DOHH2 (cell line): ENCODE measurements around the gene NOM1.

Experiments used
- H3F3A ChIP-seq: fragments of 200-600 bp; sonication (generic), shearing (Covaris generic); 2 replicates; pipeline ENCODE4 v1.6.0; 2016; ENCODE audit warnings: antibody characterized with exemption, mild to moderate bottlenecking; ENCODE audit not compliant: control insufficient read depth, insufficient read depth
- H3K27ac ChIP-seq: fragments of 200-600 bp; sonication (generic); 2 replicates; pipeline ENCODE4 v1.5.1; 2014; ENCODE audit warnings: low read depth, mild to moderate bottlenecking, low read length, moderate library complexity
- H3K27me3 ChIP-seq: fragments of 200-600 bp; sonication (generic); 2 replicates; pipeline ENCODE4 v1.6.1; 2014; ENCODE audit warnings: mild to moderate bottlenecking, low read length, mixed read lengths; ENCODE audit not compliant: control insufficient read depth
- H3K36me3 ChIP-seq: fragments of 200-600 bp; sonication (generic); 2 replicates; pipeline ENCODE4 v1.6.1; 2014; ENCODE audit warnings: mild to moderate bottlenecking, low read length, moderate library complexity, mixed read lengths; ENCODE audit not compliant: control insufficient read depth
- H3K4me1 ChIP-seq: fragments of 200-600 bp; sonication (generic); 2 replicates; pipeline ENCODE4 v1.6.1; 2014; ENCODE audit warnings: mild to moderate bottlenecking, low read length, mixed read lengths; ENCODE audit not compliant: control insufficient read depth
- H3K4me2 ChIP-seq: fragments of 200-600 bp; sonication (generic); 2 replicates; pipeline ENCODE4 v1.6.0; 2014; ENCODE audit warnings: mild to moderate bottlenecking, low read length, moderate library complexity
- H3K4me3 ChIP-seq: fragments of 200-600 bp; sonication (generic); 2 replicates; pipeline ENCODE4 v1.5.1; 2014; ENCODE audit warnings: mild to moderate bottlenecking, low read length, mixed read lengths
- H3K79me2 ChIP-seq: fragments of 200-600 bp; sonication (generic); 2 replicates; pipeline ENCODE4 v1.6.1; 2014; ENCODE audit warnings: mild to moderate bottlenecking, low read length, mixed read lengths; ENCODE audit not compliant: control insufficient read depth
- H3K9me2 ChIP-seq: fragments of 200-600 bp; sonication (generic); replicated peaks from 2 replicates; pipeline ENCODE4 v1.6.1; 2014; ENCODE audit warnings: mild to moderate bottlenecking, low read length, mixed read lengths; ENCODE audit not compliant: control insufficient read depth
- H3K9me3 ChIP-seq: fragments of 200-600 bp; sonication (generic); 2 replicates; pipeline ENCODE4 v1.6.1; 2014; ENCODE audit warnings: antibody characterized with exemption, low read length, mixed read lengths; ENCODE audit not compliant: control insufficient read depth, insufficient read depth
- H4K20me1 ChIP-seq: fragments of 200-600 bp; sonication (generic); 2 replicates; pipeline ENCODE4 v1.6.0; 2014; ENCODE audit warnings: low read depth, mild to moderate bottlenecking, antibody characterized with exemption, low read length, moderate library complexity; ENCODE audit not compliant: control insufficient read depth, insufficient read depth
- EZH2phosphoT487 ChIP-seq: fragments of 200-600 bp; sonication (generic); IDR thresholded peaks from 2 replicates; pipeline ENCODE4 v1.6.1; 2017; ENCODE audit warnings: borderline replicate concordance, mild to moderate bottlenecking, antibody characterized with exemption, low read length, moderate library complexity, mixed read lengths
- TF ChIP-seq, protein P1 (sequence below): fragments of 200-600 bp; sonication (generic); IDR thresholded peaks from one replicate; pipeline ENCODE4 v1.5.1; 2014; ENCODE audit warnings: antibody characterized with exemption, mild to moderate bottlenecking, low read depth, low read length; ENCODE audit not compliant: poor library complexity, severe bottlenecking

NOM1 gene

DNA sequence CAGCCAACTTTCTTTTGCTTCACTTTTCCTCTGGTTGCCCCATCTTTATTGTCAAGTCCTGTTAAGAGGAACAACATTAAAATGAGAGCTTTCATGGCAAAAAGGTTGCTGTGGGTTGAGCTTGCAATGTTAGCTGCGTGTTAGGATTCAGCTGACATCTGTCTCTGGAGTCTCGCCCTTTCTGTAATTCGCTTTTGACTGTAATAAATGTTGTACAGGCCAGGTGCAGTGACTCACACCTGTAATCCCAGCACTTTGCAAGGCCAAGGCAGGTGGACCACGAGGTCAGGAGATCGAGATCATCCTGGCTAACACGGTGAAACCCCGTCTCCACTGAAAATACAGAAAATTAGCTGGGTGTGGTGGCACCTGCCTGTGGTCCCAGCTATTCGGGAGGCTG lies 36.9 kb downstream of the NOM1 start:
- no peaks in the 10 kb centered on the region for H3K9me2 ChIP-seq
- no peaks in the 10 kb centered on the region for H3K4me1 ChIP-seq
- H3K4me3 ChIP-seq: no peak overlapping the region
- H3K79me2 ChIP-seq: no peaks in the 10 kb centered on the region
- no peaks in the 10 kb centered on the region for H4K20me1 ChIP-seq
- no peak overlapping the region for H3K4me2 ChIP-seq
- TF ChIP-seq, protein P1, sequence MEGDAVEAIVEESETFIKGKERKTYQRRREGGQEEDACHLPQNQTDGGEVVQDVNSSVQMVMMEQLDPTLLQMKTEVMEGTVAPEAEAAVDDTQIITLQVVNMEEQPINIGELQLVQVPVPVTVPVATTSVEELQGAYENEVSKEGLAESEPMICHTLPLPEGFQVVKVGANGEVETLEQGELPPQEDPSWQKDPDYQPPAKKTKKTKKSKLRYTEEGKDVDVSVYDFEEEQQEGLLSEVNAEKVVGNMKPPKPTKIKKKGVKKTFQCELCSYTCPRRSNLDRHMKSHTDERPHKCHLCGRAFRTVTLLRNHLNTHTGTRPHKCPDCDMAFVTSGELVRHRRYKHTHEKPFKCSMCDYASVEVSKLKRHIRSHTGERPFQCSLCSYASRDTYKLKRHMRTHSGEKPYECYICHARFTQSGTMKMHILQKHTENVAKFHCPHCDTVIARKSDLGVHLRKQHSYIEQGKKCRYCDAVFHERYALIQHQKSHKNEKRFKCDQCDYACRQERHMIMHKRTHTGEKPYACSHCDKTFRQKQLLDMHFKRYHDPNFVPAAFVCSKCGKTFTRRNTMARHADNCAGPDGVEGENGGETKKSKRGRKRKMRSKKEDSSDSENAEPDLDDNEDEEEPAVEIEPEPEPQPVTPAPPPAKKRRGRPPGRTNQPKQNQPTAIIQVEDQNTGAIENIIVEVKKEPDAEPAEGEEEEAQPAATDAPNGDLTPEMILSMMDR: no peak
- no peak for TF ChIP-seq EZH2phosphoT487
- H3K27me3 ChIP-seq: no peaks in the 10 kb centered on the region
- H3K27ac ChIP-seq: no peak overlapping the region
- H3K36me3 ChIP-seq: no peaks in the 10 kb centered on the region
- H3F3A ChIP-seq: no peaks in the 10 kb centered on the region
- no peaks in the 10 kb centered on the region for H3K9me3 ChIP-seq

DNA sequence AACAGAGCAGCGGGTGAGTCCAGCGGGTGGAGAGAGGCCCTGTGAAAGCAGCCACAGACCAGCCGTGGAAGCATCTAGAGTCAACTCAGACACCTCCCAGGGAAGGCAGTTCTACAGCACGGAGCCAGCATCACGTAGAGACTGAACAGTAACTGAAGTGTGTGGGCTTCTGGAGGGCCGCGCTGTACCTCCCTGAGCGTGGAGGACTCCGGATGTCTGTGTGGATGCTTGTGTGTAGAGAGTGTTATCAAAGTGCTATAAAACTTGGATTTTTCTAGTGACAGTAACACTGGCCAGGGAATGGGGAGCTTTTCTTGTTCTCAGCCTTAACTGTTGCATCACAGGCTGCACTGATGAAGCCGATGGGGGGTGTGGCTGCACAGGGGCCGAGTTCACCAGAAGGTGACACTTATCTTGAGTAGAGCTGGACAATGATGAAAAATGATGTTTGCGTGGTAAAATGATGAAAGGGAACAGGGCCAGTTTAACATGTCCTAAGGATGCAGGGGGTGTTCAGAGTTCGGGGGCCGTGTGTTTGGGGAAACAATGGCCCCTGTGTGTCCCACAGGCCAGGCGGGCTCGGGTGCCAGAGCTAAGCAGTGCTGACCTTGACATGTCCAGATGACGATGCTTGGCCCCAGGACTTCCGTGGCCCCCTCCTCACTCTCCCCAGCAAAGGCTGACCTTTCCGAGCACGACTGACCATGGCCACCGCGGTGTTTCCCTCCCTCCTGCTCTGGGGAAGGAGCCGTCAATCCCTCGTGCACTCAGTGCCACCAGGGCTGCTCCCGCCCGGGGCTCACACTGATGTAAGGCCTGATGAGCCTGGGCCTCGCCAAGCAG lies 39.1 kb downstream of the NOM1 start:
- Histone ChIP-seq H4K20me1 (no peaks in the 10 kb centered on the region), H3K27me3 (peaks cover 3% of the 10 kb centered on the region), H3K4me2 (no peak overlapping the region), H3K79me2 (no peaks in the 10 kb centered on the region), H3K4me3 (no peak overlapping the region), H3K9me3 (no peaks in the 10 kb centered on the region), H3K36me3 (no peaks in the 10 kb centered on the region), H3F3A (no peaks in the 10 kb centered on the region), H3K4me1 (no peaks in the 10 kb centered on the region), H3K27ac (no peak overlapping the region), H3K9me2 (no peaks in the 10 kb centered on the region)
- no peak for TF ChIP-seq EZH2phosphoT487
- TF ChIP-seq, protein P1: no peak

DNA sequence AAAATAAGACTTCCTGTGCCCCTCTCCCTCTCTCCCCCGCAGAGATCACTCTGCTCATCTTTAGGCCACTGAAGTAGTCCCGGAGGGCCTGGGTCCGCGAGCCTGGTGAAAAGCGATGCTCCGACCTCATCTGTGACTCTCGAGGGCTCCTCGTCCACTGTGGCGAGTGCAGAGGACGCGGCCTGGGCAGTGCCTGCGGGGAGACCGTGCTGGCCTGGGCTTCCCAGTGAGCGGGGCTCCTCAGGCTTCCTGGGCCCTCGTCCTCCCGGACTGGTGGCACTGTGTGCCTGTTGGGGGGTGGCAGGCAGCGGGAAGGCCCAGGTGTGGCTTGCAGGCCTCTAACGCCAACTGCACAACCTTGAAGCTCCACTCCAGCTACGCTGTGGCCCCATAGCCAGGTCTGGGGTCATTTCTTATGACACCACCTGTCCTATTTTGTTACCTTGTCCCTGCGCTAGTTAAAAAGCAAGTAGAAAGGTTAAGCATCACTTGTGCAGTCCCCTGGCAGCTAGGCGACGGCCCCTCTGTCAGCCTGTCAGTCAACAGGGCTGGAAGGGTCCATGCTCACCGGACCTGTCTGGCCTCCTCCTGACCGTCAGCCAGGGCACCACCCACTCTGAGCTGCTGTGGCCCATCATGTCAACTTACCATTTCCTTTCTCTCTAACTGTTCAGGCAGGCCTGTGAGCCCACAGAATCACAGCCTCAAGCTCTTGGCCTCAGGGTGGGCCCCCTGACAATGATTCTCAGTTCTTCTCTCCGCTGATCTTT lies 40.4 kb downstream of the NOM1 start:
- no peaks in the 10 kb centered on the region for H4K20me1 ChIP-seq
- H3F3A ChIP-seq: no peaks in the 10 kb centered on the region
- H3K79me2 ChIP-seq: no peaks in the 10 kb centered on the region
- H3K9me3 ChIP-seq: no peaks in the 10 kb centered on the region
- no peaks in the 10 kb centered on the region for H3K4me1 ChIP-seq
- no peak overlapping the region for H3K4me3 ChIP-seq
- no peaks in the 10 kb centered on the region for H3K36me3 ChIP-seq
- H3K9me2 ChIP-seq: no peaks in the 10 kb centered on the region
- H3K4me2 ChIP-seq: no peak overlapping the region
- no peak overlapping the region for H3K27ac ChIP-seq
- no peak for TF ChIP-seq EZH2phosphoT487
- TF ChIP-seq, protein P1: no peak
- H3K27me3 ChIP-seq: peaks cover 5% of the 10 kb centered on the region
